ENCODE data around the gene FBXL17.

The FBXL17 gene

DNA sequence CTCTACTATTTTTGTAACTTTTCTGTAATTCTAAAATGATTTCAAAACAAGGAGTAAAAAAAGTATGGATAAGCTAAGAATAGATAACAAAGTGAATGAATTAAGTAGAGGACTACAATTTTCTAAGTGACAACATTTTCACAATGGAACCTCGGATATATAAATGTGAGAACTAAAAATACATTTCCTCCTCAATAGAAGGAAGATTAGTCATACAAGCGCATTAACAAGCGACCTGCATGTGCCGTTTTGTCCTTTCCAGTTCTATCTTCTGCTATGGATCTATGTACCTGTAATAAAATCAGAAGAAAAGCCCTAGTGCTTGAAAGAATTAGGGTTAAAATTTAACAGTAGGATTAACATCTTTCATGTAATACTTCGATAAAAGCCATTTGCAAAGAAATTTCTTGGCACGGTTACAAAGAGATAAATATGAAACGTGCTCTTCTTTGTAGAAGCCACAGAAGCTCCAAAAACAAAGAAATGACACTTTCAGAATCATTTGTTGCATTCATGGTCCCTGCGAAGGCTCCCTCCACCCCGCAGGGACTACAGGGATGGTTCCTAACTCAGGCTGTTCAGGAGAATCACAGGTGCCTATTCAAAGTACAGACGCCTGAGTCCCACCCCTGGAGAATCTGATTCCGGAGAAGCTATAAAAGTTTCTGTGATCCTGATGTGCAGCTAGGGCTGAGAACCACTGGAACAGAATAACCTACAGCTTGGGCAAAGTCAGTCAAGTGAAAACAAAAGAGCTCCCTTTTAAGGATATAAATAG lies 494.5 kb downstream of the FBXL17 start:
- no peak for DNase-seq

DNA sequence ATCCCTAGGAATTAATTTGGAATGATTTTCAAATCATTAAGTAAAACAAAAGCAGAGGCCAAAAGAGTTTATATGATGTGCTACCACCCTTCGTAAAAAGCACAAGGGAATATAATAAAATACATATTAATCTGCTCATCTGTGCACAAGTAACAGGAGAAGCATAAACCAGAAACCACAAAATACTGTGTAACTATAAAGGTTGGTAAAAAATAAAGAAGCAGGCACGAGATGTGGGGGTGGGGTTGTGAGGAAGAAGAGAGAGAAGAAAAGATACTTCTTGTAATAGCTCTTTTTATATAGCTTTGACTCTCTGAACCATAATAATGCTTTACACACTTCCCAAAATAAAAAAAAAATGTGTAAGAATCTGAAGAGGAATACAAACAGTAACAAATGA lies 496.3 kb downstream of the FBXL17 start:
- no peak for DNase-seq

- no peak for DNase-seq
Observed at GRCh38 chr5:107884871-107885270, 497.0 kb downstream of the FBXL17 start.

- DNase-seq, result no peak
Observed at GRCh38 chr5:107878661-107879060, 503.2 kb downstream of the FBXL17 start.

DNA sequence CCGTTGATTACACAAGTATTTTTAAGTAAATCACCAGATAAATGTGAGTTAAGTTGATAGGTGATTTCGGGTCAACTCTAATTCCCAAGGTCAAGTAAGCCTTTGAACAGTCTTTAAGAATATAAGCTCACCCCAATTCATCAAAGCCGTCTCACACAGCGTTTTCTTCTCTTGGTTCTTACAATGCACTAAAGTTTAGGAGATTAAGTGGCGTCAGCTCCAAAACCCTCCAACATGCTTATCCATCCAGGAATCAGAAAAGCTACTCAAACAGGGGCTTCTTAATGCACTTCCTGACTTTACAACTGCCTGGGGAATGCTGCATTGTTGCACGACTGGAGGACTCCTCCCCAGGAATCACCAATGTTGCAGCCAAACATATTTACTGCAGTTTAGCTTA lies 505.0 kb downstream of the FBXL17 start:
- DNase-seq, result no peak

DNA sequence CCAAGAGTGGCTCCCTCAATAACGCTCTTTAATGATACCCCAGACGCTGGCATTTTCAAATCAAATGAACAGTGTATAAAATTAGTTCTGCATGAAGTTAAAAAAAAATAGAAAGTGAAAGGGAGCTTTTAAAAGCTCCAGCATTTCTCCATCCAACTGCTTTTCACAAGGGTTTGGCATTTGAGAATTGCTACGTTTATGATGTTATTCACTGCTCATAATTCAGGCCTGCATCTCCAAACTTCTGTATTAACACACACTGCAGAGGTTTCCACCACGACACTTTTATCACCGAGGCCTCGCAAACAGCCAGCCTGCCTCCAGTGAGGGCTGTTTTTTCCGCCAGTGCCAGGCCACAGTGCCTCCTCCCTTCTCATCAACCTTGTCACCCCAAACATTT lies 505.6 kb downstream of the FBXL17 start:
- DNase-seq, result no peak

DNA sequence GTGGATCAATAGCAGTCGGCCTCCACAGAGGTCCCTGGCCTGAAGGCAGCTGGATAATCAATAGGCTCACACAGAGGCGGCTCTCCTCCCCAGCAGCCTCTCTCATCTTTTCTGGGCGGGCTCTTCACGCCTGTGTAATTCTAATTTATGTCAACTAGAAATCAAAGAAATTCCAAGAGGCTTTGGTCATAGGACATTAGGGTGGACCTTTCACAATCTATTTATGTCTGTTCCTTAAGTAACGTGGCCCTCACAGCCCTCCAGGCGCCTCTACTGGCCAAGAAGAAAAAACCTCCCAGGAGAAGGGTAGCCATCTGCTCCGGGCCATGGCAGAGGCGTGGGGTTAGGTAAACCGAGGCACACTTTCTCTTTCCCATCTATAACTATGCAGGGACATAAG lies 506.1 kb downstream of the FBXL17 start:
- DNase-seq, result no peak

GRCh38 chr5:107874795-107875194 lies 507.1 kb downstream of the FBXL17 start:
- no peak for DNase-seq

DNA sequence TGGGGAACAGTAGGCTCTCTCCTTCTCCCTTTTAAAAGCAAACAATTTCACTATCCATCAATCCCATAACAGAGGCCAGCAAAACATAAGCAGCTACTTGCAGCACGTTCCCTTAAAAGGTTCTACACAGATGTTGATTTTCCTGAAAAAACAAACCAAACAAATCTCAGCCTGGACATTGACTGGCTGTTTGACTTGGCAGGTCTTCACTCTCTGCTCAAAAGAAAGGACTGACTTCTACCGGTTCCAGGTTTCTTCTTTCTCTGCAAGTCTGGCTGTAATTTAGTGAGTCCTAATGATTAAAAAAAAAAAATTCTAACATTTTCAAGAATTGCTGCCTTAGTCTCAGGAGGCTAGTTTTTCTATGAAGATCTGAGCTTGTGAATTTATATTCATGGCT lies 508.0 kb downstream of the FBXL17 start:
- DNase-seq, result no peak

- DNase-seq, result no peak
Observed at GRCh38 chr5:107871023-107871422, 510.9 kb downstream of the FBXL17 start.

DNA sequence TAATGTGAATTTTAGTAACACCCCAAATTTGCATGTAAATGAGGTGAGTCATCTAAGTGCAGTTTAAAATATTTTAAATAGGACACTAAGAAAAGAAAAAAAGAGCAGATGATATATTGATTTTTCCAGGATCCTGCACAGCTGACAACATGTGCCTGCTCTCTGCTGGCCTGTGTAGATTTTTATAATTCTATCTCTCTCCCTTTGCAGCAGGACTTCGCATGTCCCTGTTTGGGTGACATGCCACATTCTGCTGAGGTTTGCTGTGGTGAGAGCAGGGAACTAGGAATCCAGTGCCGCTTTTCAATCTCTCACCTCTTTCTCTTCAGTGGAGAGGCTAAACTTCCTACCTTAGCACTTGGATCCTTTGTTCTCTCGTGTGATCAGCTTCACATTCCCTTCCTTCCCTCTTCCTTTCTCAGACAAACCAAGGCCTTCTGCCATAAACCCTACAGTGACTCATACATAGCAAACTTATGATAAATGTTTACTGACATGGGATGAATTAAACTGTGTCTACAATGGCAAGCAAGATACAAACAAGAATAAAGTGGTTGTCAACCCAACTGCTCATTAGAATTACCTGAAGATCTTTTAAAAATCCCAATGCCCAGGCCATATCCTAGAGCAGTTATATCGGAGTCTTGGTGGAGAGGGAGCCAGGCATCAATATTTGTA lies 512.3 kb downstream of the FBXL17 start:
- DNase-seq, result no peak

- DNase-seq, result no peak
Observed at GRCh38 chr5:107868650-107869409, 513.1 kb downstream of the FBXL17 start.

GRCh38 chr5:107867266-107867665 lies 514.6 kb downstream of the FBXL17 start:
- no peak for DNase-seq

DNA sequence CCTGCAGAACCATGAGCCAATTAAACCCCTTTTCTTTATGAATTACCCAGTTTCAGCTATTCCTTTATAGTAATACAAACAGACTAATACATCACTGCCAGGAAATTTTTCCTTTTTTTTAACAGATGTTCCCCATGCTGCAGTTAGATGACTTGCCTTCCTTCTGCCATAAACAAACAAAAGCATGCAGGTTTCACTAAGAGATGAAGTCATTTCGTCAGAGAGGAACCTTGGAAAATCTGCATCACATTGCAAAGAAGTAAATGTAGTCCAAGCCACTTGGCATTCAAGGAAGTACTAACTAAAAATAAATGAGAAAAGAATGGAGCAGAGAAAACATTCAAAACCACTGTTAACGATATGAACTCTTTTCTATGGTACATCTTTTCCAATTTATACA lies 517.1 kb downstream of the FBXL17 start:
- no peak for DNase-seq

- no peak for DNase-seq
Observed at GRCh38 chr5:107863125-107863524, 518.8 kb downstream of the FBXL17 start.

GRCh38 chr5:107861565-107861964 lies 520.3 kb downstream of the FBXL17 start:
- DNase-seq, result no peak

GRCh38 chr5:107860044-107860443 lies 521.9 kb downstream of the FBXL17 start:
- DNase-seq, result no peak

DNA sequence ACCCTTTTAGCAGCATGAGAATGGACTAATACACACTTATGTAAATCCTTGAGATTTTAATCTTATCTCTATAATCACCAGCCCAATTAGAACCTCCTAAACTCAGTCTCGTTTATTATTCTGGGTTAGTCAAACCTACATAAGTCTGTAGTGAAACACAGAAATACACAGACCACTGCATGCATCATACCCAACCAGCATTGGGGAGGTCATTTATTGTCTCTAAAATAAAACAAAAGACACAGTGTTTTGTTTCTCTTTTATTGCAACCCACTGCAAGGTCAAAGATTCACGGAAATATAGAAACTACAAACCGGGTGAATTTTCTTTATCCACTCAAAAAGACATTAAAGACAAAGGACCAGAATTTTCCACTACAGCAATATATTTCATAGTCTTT lies 523.1 kb downstream of the FBXL17 start:
- DNase-seq, result no peak

- no peak for DNase-seq
Observed at GRCh38 chr5:107858324-107858723, 523.6 kb downstream of the FBXL17 start.

DNA sequence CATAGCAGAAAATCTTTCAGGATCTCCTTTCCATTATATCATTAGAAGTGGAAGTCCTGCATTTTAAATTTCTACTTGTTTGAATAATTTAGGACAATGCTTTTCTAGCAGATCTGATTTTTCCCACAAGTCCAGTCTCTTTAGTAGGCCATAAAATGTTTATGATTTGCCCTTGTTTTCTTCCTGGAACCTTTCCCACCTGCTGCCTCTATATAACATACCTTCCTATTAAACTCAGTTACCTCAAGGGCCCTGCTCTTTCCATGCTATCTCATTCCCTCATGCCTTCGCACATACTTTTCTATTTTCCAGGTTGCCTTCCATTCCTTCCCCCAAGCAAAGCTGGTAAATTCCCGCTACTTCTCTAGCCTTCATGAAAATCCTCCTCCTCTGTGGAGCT lies 524.1 kb downstream of the FBXL17 start:
- DNase-seq, result no peak

- DNase-seq, result no peak
Observed at GRCh38 chr5:107855171-107855570, 526.7 kb downstream of the FBXL17 start.

- DNase-seq, result no peak
Observed at GRCh38 chr5:107853696-107854095, 528.2 kb downstream of the FBXL17 start.

DNA sequence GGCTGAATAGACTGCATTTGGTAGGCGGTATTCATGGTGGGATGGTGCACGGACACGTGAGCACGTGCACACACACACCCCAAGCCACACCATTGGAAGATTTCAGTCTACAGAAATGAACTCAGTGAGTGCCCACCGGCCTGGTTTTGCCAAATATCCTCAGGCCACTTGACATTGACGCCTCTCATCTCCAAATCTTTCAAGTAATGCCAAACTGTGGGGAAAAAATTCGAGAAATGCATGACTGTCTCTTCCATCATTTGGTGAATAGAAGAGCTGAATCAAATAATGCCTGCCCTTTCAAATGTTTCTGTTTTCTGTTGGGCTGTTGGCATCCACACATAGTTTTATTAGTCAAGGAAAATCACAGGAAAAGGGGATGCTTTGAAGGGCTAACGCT lies 528.9 kb downstream of the FBXL17 start:
- DNase-seq, result no peak

- DNase-seq, result no peak
Observed at GRCh38 chr5:107849118-107849517, 532.8 kb downstream of the FBXL17 start.
